ENCODE data around the gene OSBPL6. TPM values are rescaled to one million over a fixed set of nuclear protein-coding genes. Genes with fewer than 3 reads are reported as not detected.

The OSBPL6 gene
- total and polyA plus RNA-seq, 10 of the 15 experiments (the other 5 are each of a cell fraction or from before 2014, with no cell fraction given) = 0.01 to 0.08 (median 0.03) TPM; not detected in 5

- no peaks in the 10 kb centered on the region for H3K27me3 ChIP-seq (replicated peaks in 1 of 2; ENCODE audit: control insufficient read depth in 2 of 2, insufficient read depth in 2 of 2, low read length in 1 of 2)
- no TSS peak for BruUV-seq (replicated peaks)
- no peak overlapping the region for H2AFZ ChIP-seq (ENCODE audit: control insufficient read depth, low read depth, low read length)
Measured at GRCh38 chr2:178250429-178250828, 56.1 kb downstream of the OSBPL6 start.

GRCh38 chr2:178251151-178251955 lies 57.0 kb downstream of the OSBPL6 start:
- no peaks in the 10 kb centered on the region for H3K36me3 ChIP-seq (ENCODE audit: control insufficient read depth in 2 of 2, insufficient read depth in 2 of 2, low read length in 1 of 2)
- H3K9me3 ChIP-seq (replicated peaks; ENCODE audit: control insufficient read depth, insufficient read depth, low read length) = no peaks in the 10 kb centered on the region; the same call in 2 of the 3 replicates
- RAD21 ChIA-PET (ENCODE audit: unreplicated experiment) = no interaction called here
- ATAC-seq = no peak
- no peak for FAIRE-seq
- no peaks in the 10 kb centered on the region for H3K4me1 ChIP-seq (ENCODE audit: control insufficient read depth, insufficient read depth, low read length)
- intact Hi-C loops (cut with micrococcal nuclease; ENCODE audit: unreplicated experiment) = no loop called here
- H3K9ac ChIP-seq (ENCODE audit: control insufficient read depth, insufficient read depth, low read length) = no peak overlapping the region
- SMC1A ChIA-PET (ENCODE audit: uncharacterized antibody, unreplicated experiment) = no interaction called here
- H3K79me2 ChIP-seq (ENCODE audit: control insufficient read depth, insufficient read depth, low read length) = no peaks in the 10 kb centered on the region
- BruUV-seq (replicated peaks) = no TSS peak
- H3K4me3 ChIP-seq = no peak overlapping the region
- H3K27ac ChIP-seq (ENCODE audit: control insufficient read depth, insufficient read depth) = no peak overlapping the region
- CTCF ChIA-PET = no interaction called here
- in situ Hi-C loops (cut with MboI) = no loop called here
- 69% methylated on average over 7 of the region's 7 CpGs for WGBS (ENCODE audit: insufficient coverage, insufficient replicate concordance, low lambda C conversion rate, missing lambda C conversion rate)
- H4K20me1 ChIP-seq (ENCODE audit: control insufficient read depth, insufficient read depth) = no peaks in the 10 kb centered on the region
- no peak overlapping the region for H2AFZ ChIP-seq (ENCODE audit: control insufficient read depth, low read depth, low read length)
- TF ChIP-seq TCF7 (IDR thresholded peaks at IDR 0.05; ENCODE audit: borderline replicate concordance) (no peak), RCOR1 (conservative IDR thresholded peaks at IDR 0.05; ENCODE audit: low read depth, low read length) (no peak), TCF3 (IDR thresholded peaks at IDR 0.05; ENCODE audit: borderline replicate concordance, insufficient read depth, low read depth, low read length) (no peak), STAT1 (conservative IDR thresholded peaks at IDR 0.05) (no peak), SP1 (IDR thresholded peaks at IDR 0.05; ENCODE audit: low read depth, low read length) (no peak), ZNF207 (IDR thresholded peaks at IDR 0.05; ENCODE audit: borderline replicate concordance) (no peak), IKZF1 (conservative IDR thresholded peaks at IDR 0.05) (no peak), ZNF592 (IDR thresholded peaks at IDR 0.05) (no peak)
- POLR2A ChIA-PET = no interaction called here
- no peaks in the 10 kb centered on the region for H3K27me3 ChIP-seq (replicated peaks in 1 of 2; ENCODE audit: control insufficient read depth in 2 of 2, insufficient read depth in 2 of 2, low read length in 1 of 2)
- H3K4me2 ChIP-seq (ENCODE audit: control insufficient read depth, insufficient read depth) = no peak overlapping the region
- no peak for DNase-seq (ENCODE audit: low read depth, low spot score)

More at GRCh38 chr2:178250429-178250828, 56.1 kb downstream of the OSBPL6 start:
- Histone ChIP-seq H3K79me2 (ENCODE audit: control insufficient read depth, insufficient read depth, low read length) (no peaks in the 10 kb centered on the region), H3K27ac (ENCODE audit: control insufficient read depth, insufficient read depth) (no peak overlapping the region), H3K9ac (ENCODE audit: control insufficient read depth, insufficient read depth, low read length) (no peak overlapping the region), H3K4me3 (no peak overlapping the region), H3K9me3 (replicated peaks; ENCODE audit: control insufficient read depth, insufficient read depth, low read length) (no peaks in the 10 kb centered on the region; the same call in 2 of the 3 replicates), H3K4me2 (ENCODE audit: control insufficient read depth, insufficient read depth) (no peak overlapping the region), H4K20me1 (ENCODE audit: control insufficient read depth, insufficient read depth) (no peaks in the 10 kb centered on the region), H3K36me3 (ENCODE audit: control insufficient read depth in 2 of 2, insufficient read depth in 2 of 2, low read length in 1 of 2) (no peaks in the 10 kb centered on the region), H3K4me1 (ENCODE audit: control insufficient read depth, insufficient read depth, low read length) (no peaks in the 10 kb centered on the region)
- WGBS (ENCODE audit: insufficient coverage, insufficient replicate concordance, low lambda C conversion rate, missing lambda C conversion rate) = 31% methylated on average over 6 of the region's 6 CpGs
- RAD21 ChIA-PET (ENCODE audit: unreplicated experiment) = no interaction called here
- in situ Hi-C loops (cut with MboI) (no loop called here), intact Hi-C loops (cut with micrococcal nuclease; ENCODE audit: unreplicated experiment) (no loop called here)
- CTCF ChIA-PET = no interaction called here
- POLR2A ChIA-PET = no interaction called here
- DNase-seq (ENCODE audit: low read depth, low spot score) (no peak), ATAC-seq (no peak), FAIRE-seq (no peak)
- TF ChIP-seq TARDBP (IDR thresholded peaks at IDR 0.05; ENCODE audit: borderline replicate concordance) (no peak), ATF7 (IDR thresholded peaks at IDR 0.05; ENCODE audit: low read depth) (no peak), HDAC6 (IDR thresholded peaks at IDR 0.05; ENCODE audit: unreplicated experiment) (no peak), POLR2AphosphoS2 (IDR thresholded peaks at IDR 0.05; ENCODE audit: low read depth, low read length) (no peak), RB1 (IDR thresholded peaks at IDR 0.05; ENCODE audit: borderline replicate concordance) (no peak), MAX (IDR thresholded peaks at IDR 0.05; ENCODE audit: low read depth, low read length) (no peak)
- SMC1A ChIA-PET (ENCODE audit: uncharacterized antibody, unreplicated experiment) = no interaction called here
